Liver (tissue), 9 donors: Measurements from ENCODE around the gene CDKN1B. TPM values are rescaled to one million over a fixed set of nuclear protein-coding genes. Genes with fewer than 3 reads are reported as not detected.
A peak's percentile ranks its signal among the peaks of the same experiment; 100 is the strongest.

Experiments used
- DNase-seq: peaks from one replicate; pipeline ENCODE4 v3.0.0-alpha.2; 2017; ENCODE audit warnings: low spot score
- H3K27ac ChIP-seq, 2 donors: one replicate each; pipeline ENCODE4 v1.7.0; 2013; ENCODE audit warnings: inconsistent platforms in 2 of 2, low read length in 2 of 2, control low read depth in 1 of 2, low read depth in 1 of 2, mild to moderate bottlenecking in 1 of 2
- H3K27me3 ChIP-seq, 4 donors: one replicate each; pipeline versions ENCODE4 v1.6.1 to v1.7.0; 2013; ENCODE audit warnings: low read length in 3 of 4, inconsistent platforms in 1 of 4, mild to moderate bottlenecking in 1 of 4, moderate library complexity in 1 of 4; ENCODE audit not compliant: control insufficient read depth in 4 of 4, insufficient read depth in 4 of 4
- H3K36me3 ChIP-seq, 4 donors: one replicate each; pipeline versions ENCODE4 v1.6.1 to v1.7.0; 2013; ENCODE audit warnings: low read length in 3 of 4, mild to moderate bottlenecking in 3 of 4, low read depth in 1 of 4, moderate library complexity in 1 of 4; ENCODE audit not compliant: control insufficient read depth in 4 of 4, insufficient read depth in 3 of 4
- H3K4me1 ChIP-seq, 4 donors: one replicate each; pipeline versions ENCODE4 v1.6.1 to v1.7.0; 2013; ENCODE audit warnings: low read length in 3 of 4, mild to moderate bottlenecking in 3 of 4, moderate library complexity in 1 of 4; ENCODE audit not compliant: control insufficient read depth in 4 of 4, insufficient read depth in 4 of 4
- H3K4me3 ChIP-seq, 3 donors: one replicate each; pipeline versions ENCODE4 v1.6.1 to v1.7.0; 2013; ENCODE audit warnings: low read length in 3 of 3, control low read depth in 1 of 3, low read depth in 1 of 3, mild to moderate bottlenecking in 1 of 3
- H3K9ac ChIP-seq, 2 donors: one replicate each; pipeline ENCODE4 v1.7.0; 2013; ENCODE audit warnings: low read length in 2 of 2, mild to moderate bottlenecking in 2 of 2, moderate library complexity in 2 of 2, control low read depth in 1 of 2, low read depth in 1 of 2
- H3K9me3 ChIP-seq, 4 donors: one replicate each; pipeline versions ENCODE4 v1.6.1 to v1.7.0; 2013; ENCODE audit warnings: low read length in 3 of 4; ENCODE audit not compliant: control insufficient read depth in 4 of 4
- ATF3 ChIP-seq: IDR thresholded peaks from 2 replicates; pipeline ENCODE4 v1.6.1; 2016; ENCODE audit warnings: antibody characterized with exemption
- CTCF ChIP-seq: fragments of 150-350 bp; IDR thresholded peaks from 2 replicates; pipeline ENCODE4 v1.5.1; 2017; ENCODE audit warnings: improper control_type of control experiment, low read depth, low read length; ENCODE audit not compliant: missing input control
- EGR1 ChIP-seq, 2 donors: IDR thresholded peaks; 2 replicates each; pipeline ENCODE4 v1.6.1; 2016 to 2018; ENCODE audit warnings: antibody characterized with exemption in 2 of 2, low read depth in 2 of 2
- FOXA1 ChIP-seq: IDR thresholded peaks from 2 replicates; pipeline ENCODE4 v1.6.1; 2016; ENCODE audit warnings: antibody characterized with exemption
- FOXA2 ChIP-seq: IDR thresholded peaks from 2 replicates; pipeline ENCODE4 v1.6.1; 2016; ENCODE audit warnings: antibody characterized with exemption
- GABPA ChIP-seq, 2 donors: IDR thresholded peaks in 1 of 2; conservative IDR thresholded peaks in 1 of 2; 2 replicates each; pipeline ENCODE4 v1.6.1; 2016; ENCODE audit warnings: antibody characterized with exemption in 2 of 2, mild to moderate bottlenecking in 1 of 2, moderate library complexity in 1 of 2
- HNF4A ChIP-seq, 2 donors: conservative IDR thresholded peaks; 2 replicates each; pipeline ENCODE4 v1.6.1; 2016; ENCODE audit warnings: antibody characterized with exemption in 2 of 2, mild to moderate bottlenecking in 2 of 2
- HNF4G ChIP-seq: IDR thresholded peaks from 2 replicates; pipeline ENCODE4 v1.6.1; 2016; ENCODE audit warnings: antibody characterized with exemption
- JUND ChIP-seq, 2 donors: IDR thresholded peaks; 2 replicates each; pipeline ENCODE4 v1.6.1; 2016; ENCODE audit warnings: antibody characterized with exemption in 2 of 2
- MAX ChIP-seq: IDR thresholded peaks from 2 replicates; pipeline ENCODE4 v1.6.1; 2016; ENCODE audit warnings: antibody characterized with exemption
- NR2F2 ChIP-seq: IDR thresholded peaks from 2 replicates; pipeline ENCODE4 v1.6.1; 2016; ENCODE audit warnings: antibody characterized with exemption
- RAD21 ChIP-seq, 2 donors: IDR thresholded peaks; 2 replicates each; pipeline ENCODE4 v1.6.1; 2016; ENCODE audit warnings: antibody characterized with exemption in 2 of 2, mild to moderate bottlenecking in 2 of 2
- RXRA ChIP-seq, 2 donors: IDR thresholded peaks; 2 replicates each; pipeline ENCODE4 v1.6.1; 2017 to 2018; ENCODE audit warnings: antibody characterized with exemption in 2 of 2, mild to moderate bottlenecking in 1 of 2
- SP1 ChIP-seq: IDR thresholded peaks from 2 replicates; pipeline ENCODE4 v1.6.1; 2018; ENCODE audit warnings: antibody characterized with exemption, mild to moderate bottlenecking
- TAF1 ChIP-seq: conservative IDR thresholded peaks from 2 replicates; pipeline ENCODE4 v1.6.1; 2016; ENCODE audit warnings: antibody characterized with exemption, mild to moderate bottlenecking
- YY1 ChIP-seq: IDR thresholded peaks from 2 replicates; pipeline ENCODE4 v1.6.1; 2016; ENCODE audit warnings: antibody characterized with exemption, mild to moderate bottlenecking
- ZBTB33 ChIP-seq: IDR thresholded peaks from 2 replicates; pipeline ENCODE4 v1.6.1; 2016; ENCODE audit warnings: antibody characterized with exemption
- WGBS: extraction: QIAGEN DNeasy Blood & Tissue Kit; methylation state at CpG from one replicate; pipeline ENCODE4 v1.1.7; 2013; 5-methylcytosine and 5-hydroxymethylcytosine counted together
- polyA plus RNA-seq, 2 donors: library from polyadenylated mRNA; stranded (reverse) in 1 of 2; unstranded in 1 of 2; fragments of 200-250 nt in 1 of 2; fragments of >200 nt in 1 of 2; fragmentation: Nextera tagmentation in 1 of 2; extraction: Ambion mirVana in 1 of 2; gene quantifications; one replicate each; pipeline versions ENCODE4 v1.2.1 to v1.2.3, GENCODE V29; 2013 to 2015
- total RNA-seq, 2 donors: library from RNA; depleted of rRNA; stranded (reverse); fragments of >200 nt; gene quantifications; one replicate each; pipeline ENCODE4 v1.2.3, GENCODE V29; 2014
- TF ChIP-seq, protein P1 (sequence below): IDR thresholded peaks from 2 replicates; pipeline ENCODE4 v1.6.1; 2016; ENCODE audit warnings: antibody characterized with exemption, mild to moderate bottlenecking
- donor health status: healthy.
- donor health status: healthy.
- donor health status: healthy.
- donor health status: healthy.
- donor health status: healthy.

CDKN1B gene
- total and polyA plus RNA-seq, 4 donors: 7.8 to 67.5 (median 22.5) TPM

- H3K4me1 ChIP-seq: peaks cover 0 to 8% (median 4%) of the 10 kb centered on the region in 4 donors
- peak; percentile 31 to 65 for TF ChIP-seq JUND (IDR thresholded peaks at IDR 0.05)
- TF ChIP-seq, protein P1, sequence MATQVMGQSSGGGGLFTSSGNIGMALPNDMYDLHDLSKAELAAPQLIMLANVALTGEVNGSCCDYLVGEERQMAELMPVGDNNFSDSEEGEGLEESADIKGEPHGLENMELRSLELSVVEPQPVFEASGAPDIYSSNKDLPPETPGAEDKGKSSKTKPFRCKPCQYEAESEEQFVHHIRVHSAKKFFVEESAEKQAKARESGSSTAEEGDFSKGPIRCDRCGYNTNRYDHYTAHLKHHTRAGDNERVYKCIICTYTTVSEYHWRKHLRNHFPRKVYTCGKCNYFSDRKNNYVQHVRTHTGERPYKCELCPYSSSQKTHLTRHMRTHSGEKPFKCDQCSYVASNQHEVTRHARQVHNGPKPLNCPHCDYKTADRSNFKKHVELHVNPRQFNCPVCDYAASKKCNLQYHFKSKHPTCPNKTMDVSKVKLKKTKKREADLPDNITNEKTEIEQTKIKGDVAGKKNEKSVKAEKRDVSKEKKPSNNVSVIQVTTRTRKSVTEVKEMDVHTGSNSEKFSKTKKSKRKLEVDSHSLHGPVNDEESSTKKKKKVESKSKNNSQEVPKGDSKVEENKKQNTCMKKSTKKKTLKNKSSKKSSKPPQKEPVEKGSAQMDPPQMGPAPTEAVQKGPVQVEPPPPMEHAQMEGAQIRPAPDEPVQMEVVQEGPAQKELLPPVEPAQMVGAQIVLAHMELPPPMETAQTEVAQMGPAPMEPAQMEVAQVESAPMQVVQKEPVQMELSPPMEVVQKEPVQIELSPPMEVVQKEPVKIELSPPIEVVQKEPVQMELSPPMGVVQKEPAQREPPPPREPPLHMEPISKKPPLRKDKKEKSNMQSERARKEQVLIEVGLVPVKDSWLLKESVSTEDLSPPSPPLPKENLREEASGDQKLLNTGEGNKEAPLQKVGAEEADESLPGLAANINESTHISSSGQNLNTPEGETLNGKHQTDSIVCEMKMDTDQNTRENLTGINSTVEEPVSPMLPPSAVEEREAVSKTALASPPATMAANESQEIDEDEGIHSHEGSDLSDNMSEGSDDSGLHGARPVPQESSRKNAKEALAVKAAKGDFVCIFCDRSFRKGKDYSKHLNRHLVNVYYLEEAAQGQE: no peak
- no peak for TF ChIP-seq HNF4G
- TF ChIP-seq NR2F2: peak; percentile 60
- peak in 1 of 2 donors; percentile 7 for TF ChIP-seq GABPA (IDR thresholded peaks at IDR 0.05 in 1 of 2, conservative IDR thresholded peaks at IDR 0.05 in 1 of 2)
- peak; percentile 36 to 55 for TF ChIP-seq HNF4A (conservative IDR thresholded peaks at IDR 0.05)
- TF ChIP-seq RXRA (IDR thresholded peaks at IDR 0.05): peak; percentile 65 to 73
- TF ChIP-seq ATF3: peak; percentile 44
- TF ChIP-seq FOXA2: peak; percentile 56
- peak; percentile 99 for TF ChIP-seq CTCF
- peak; percentile 33 for TF ChIP-seq FOXA1
- TF ChIP-seq ZBTB33: peak; percentile 18
- TF ChIP-seq SP1: peak; percentile 75
- TF ChIP-seq RAD21 (IDR thresholded peaks at IDR 0.05): peak; percentile 100
- TF ChIP-seq TAF1: no peak
- TF ChIP-seq MAX: peak; percentile 48
- TF ChIP-seq YY1: peak; percentile 63
- TF ChIP-seq EGR1 (IDR thresholded peaks at IDR 0.05; ENCODE audit: low read depth in 2 of 2): no peak
- no peaks in the 10 kb centered on the region for H3K36me3 ChIP-seq
- H3K9me3 ChIP-seq: no peaks in the 10 kb centered on the region
- WGBS: 47% methylated on average over 7 of the region's 7 CpGs
- no peak overlapping the region for H3K9ac ChIP-seq
- H3K4me3 ChIP-seq: no peak overlapping the region
- no peak for DNase-seq
- no peaks in the 10 kb centered on the region for H3K27me3 ChIP-seq
- H3K27ac ChIP-seq: peak overlapping the region in 1 of 2 donors; percentile 13
Observed at GRCh38 chr12:12704593-12705230, 12.5 kb upstream of the CDKN1B start.
